Kasumi-1 (cell line): Measurements from ENCODE around the gene LONP2.
A peak's percentile ranks its signal among the peaks of the same experiment; 100 is the strongest.
"Not testable (repeated sequence)": the region's sequence is repeated elsewhere in the genome, so short reads cannot be mapped to it uniquely, and the experiment has no call there.

Experiments used
- DNase-seq, 2 experiments: peaks; one replicate each; lab custom pipeline; 2025; lab: John Stamatoyannopoulos, UW

The LONP2 gene

DNA sequence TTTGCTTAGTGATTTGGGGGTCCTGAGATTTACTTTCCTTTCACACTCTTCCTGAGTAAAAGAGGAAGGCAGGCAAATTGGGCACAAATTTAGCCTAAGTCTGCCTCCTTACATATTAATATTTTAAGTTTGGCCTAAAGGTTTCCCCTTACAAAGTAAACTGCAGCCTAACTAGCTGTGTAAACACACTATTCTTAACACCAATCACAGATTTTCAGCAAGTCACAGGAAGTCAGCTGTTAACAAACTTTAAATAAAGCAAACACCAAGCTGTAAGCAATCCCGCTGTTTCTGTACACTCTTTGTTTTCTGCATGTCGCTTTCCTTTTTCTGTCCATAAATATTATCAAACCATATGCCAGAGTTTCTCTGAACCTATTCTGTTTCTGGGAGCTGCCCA is 48.4 kb downstream of the LONP2 start:
- no peak for DNase-seq

DNA sequence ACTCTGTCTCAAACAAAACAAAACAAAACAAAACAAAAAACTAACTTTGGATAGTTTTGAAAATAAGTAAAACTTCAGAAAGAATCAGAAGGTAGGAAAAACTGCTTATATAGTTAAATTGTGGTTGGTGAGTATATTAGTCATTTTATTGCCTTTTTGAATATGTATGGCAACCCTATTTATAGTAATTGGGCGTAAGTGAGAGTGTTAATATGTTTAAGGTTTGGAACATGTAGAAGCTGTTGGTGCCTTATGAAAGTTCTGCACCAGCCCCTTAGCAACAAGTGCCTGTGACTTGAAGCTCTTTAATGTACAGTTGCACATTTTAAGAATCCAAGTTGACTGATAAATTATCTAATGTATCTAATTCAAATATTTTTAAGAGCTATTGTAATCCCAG is 50.6 kb downstream of the LONP2 start:
- DNase-seq: no peak

DNA sequence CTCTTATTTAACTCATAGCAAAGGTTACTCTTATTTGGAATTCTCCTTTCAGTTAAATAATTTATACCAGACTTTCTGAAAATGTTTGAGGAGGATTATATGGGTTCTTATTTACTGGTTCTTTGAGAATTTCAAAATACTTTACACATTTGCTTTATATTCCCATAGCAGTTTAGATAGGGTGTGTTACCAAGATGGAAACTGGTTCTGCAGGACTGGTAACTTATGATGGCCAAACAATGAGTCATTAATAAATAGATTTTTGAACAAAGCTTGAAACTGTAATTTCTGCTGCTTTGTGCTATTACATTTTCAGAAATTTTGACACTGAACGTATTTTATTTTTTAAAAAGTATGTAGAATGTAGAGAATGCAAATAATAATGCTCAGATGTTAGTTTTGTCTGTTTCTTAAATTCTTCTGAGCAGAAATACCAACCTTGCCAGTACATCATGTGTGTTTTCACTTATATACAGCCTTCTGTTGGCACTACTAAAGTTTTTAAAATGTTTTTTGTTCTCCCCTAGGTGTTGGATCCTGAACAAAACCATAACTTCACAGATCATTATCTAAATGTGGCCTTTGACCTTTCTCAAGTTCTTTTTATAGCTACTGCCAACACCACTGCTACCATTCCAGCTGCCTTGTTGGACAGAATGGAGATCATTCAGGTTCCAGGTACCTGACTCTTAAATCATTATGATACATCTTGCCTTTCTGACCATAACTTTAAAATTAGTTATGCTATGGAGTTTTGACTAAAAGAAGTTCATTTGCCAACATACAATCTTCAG is 51.6 kb downstream of the LONP2 start:
- no peak for DNase-seq

DNA sequence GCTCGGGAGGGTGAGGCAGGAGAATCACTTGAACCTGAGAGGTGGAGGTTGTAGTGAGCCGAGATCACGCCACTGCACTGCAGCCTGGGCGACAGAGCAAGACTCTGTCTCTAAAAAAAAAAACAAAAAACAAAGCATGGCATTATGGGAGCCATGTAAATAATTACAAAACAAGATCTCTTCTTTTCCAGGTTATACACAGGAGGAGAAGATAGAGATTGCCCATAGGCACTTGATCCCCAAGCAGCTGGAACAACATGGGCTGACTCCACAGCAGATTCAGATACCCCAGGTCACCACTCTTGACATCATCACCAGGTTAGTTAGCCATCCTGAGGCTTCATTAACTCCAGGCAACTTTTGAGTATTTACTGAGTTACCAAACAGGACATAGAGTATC is 55.4 kb downstream of the LONP2 start:
- no peak for DNase-seq

DNA sequence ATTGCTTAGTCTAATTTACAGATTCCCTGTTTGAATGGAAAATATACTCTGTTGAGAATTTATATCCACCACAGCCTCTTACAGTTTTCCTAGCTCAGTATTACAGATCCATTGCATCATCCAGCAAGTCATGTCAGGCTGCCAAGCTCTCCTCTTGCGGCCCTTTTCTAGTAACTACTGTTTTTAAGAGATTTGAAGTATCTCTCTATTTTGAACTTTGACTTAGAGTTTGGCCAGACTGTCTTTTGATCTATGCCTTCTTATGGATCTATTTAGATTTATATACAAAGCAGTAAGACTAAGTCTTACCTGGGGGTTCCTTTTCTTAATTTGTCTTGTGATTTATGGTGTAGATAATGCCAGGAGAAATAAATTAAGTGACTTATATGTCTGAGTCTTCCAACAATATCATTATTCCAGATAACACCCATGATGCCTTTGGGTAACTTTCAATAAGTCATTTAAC is 56.3 kb downstream of the LONP2 start:
- no peak for DNase-seq

DNA sequence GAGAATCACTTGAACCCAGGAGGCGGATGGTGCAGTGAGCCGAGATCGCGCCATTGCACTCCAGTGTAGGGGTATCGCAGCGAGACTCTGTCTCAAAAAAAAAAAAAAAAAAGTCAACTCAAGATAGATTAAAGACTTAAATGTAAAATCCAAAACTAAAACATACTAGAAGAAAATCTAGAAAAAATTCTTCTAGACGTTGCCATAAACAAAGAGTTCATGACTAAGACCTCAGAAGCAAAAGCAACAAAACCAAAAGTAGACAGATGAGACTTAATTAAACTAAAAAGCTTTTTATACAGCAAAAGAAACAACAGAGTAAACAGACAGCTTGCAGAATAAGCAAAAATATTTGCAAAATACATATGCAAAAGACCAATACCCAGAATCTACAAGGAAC is 64.4 kb downstream of the LONP2 start:
- DNase-seq: no peak

DNA sequence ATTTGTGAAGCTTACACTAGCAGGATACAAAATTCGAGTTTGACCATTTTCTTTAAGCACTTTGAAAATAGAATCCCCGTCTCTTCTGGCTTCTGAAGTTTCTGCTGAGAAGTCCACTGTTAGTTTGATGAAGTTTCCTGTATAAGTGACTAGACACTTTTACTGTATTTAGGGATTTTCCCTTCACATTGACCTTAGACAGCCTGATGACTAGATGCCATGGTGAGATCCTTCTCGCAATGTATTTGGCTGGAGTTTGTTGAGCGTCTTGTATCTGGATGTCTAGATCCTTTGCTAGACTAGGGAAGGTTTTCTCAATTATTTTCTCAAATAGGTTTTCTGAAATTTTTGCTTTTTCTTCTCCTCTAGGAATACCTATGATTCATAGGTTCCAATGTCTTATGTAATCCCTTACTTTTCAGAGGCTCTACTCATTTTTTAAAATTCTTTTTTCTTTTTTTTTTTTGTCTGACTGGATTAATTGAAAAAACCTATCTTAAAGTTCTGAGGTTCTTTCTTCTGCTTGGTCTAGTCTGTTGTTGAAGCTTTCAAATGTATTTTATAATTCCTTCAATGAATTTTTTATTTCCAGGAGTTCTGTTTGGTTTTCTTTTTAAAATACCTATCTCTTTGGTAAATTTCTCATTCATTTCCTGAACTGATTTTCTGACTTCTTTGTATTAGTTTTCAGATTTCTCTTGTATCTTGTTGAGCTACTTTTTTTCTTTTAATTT is 67.0 kb downstream of the LONP2 start:
- no peak for DNase-seq

DNA sequence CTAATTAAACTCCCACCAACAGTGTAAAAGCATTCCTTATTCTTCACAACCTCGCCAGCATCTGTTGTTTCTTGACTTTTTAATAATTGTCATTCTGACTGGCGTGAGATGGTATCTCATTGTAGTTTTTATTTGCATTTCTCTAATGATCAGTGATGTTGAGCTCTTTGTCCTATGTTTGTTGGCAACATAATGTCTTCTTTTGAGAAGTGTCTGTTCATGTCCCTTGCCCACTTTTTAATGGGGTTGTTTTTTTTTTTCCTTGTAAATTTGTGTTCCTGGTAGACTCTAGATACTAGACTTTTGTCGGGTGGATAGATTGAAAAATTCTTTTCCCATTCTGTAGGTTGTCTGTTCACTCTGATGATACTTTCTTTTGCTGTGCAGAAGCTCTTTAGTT is 69.8 kb downstream of the LONP2 start:
- not testable (repeated sequence) for DNase-seq

DNA sequence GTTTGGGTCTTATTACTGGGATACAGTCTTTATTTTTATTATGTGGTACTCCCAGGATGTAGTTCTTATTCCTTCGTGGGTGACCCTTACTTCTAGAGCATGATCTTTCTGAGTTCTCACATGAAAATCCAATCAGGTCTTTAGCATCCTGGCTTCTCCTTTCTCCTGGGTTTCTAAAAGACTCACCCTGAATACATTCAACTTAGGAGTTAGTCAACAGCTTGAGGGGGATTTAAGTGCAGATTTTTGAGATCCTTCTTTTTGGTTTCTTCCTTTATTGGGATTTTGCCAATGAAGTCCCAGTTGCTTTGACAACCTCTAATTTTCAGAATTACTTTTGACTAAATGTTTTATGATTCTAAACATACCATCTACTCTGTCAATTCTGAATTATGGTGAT is 72.9 kb downstream of the LONP2 start:
- no peak for DNase-seq

DNA sequence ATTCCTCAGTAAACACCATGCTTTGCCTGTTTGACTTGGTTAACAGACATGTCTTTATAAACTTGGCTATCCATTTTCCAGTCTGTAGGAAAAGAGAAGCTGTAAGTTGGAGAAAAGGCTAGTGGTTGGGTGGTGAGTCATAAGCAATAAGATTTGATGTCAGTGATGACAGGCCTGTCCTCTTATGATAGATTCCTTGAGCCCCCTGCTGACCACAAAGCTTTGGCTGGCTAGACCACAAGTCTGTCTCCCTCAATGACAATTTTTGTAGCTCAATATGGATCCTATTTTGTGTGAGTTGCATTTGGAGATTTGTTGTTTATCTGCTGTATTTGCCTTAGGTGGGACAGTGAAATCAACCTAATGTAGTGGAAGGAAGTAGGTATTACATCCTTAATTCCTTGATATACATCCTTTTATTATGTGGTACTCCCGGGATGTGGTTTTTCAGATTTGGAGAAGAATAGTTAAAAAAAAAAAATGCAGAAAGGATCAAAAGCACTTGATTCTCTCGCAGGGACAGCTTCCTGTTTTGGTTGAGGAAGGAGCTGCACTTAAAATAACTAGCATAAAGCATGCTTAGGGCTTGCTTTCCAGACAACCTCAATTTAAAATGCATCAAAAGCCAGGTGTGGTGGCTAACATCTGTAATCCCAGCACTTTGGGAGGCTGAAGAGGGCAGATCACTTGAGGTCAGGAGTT is 73.7 kb downstream of the LONP2 start:
- peak; percentile 74 to 77 for DNase-seq

DNA sequence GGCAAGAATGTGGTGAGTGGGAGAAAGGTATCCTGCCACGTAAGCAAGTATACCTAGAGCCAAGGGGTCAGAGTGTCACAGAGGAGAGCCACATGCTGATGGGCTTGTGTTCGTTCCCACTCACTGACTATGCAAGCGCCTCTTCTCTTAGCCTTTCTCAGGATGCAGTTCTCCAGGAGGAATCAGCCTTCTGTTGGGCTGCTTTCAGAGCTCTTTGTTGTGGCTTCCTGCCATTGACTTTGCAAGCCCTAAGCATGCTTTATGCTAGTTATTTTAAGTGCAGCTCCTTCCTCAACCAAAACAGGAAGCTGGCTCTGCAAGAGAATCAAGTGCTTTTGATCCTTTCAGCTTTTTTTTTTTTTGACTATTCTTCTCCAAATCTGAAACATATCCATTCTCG is 74.5 kb downstream of the LONP2 start:
- DNase-seq: peak; percentile 91 to 93

DNA sequence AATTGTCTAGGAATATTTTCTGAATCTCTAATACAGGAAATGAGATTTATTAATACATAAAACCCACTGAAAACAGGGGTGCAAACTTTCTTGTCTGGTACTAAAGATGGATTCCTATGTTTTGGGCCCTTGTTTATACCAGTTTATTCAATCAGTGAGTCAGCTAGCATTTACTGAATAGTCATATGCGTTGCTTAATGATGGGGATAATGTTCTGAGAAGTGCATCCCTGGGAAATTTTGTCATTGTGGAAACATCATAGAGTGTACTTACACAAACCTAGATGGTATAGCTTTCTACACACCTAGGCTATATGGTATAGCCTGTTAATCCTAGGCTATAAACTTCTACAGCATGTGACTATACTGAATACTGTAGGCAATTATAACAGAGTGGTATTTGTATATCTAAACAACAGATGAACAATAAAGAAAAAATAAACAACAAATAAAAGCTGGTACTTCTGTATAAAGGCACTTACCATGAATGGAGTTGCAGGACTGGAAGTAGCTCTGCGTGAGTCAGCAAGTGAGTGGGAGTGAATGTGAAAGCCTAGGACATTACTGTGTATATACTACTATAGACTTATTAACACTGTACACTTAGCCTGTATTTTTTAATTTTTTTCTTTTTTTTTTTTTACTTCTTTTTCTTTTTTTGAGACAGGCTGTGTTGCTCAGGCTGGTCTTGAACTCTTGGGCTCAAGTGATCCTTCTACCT is 77.4 kb downstream of the LONP2 start:
- DNase-seq: peak; percentile 11 to 28

DNA sequence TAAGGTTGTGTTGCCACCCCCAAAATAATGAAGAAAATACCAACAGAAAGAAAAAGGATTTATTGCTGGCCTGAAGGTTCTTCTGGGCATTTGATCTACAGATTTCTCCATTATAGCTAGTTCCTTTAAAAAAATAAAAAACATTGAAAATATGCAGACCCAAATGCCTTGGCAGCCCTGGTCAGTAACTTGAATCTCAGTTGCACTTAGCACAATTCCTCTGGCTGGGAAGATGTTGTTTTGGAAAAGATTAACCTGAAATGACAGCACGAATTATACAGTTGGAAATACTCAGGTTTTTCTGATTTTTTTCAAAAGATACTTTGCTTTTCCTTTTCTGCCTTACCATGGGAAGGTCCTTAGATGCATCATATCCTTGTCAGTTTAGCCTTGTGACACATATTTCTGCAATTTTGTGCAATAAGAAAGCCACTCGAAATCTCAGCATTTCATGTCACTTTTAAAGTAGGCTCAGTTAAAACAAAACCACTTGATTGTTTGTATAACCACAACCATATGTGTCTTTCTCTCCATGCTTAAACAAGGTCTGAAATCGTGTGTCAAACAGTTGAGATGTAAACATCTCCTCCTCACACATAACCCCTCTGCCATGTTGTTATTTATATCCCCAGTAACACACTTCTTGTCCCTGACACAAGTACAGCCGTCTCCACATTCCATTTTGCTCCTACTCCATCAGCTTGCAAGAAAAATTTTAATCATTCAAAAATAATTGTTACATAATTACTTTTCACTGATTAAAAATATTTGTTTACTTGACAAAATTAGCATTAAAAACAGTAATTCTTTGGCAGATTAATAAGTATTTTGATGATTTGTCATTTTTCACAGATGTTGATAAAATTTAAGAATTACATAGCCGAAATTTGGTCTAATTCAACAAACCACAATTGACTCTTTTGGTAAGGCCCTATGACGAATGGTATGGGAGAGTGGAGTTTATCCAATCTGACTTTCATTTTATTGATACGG is 80.0 kb downstream of the LONP2 start:
- no peak for DNase-seq

DNA sequence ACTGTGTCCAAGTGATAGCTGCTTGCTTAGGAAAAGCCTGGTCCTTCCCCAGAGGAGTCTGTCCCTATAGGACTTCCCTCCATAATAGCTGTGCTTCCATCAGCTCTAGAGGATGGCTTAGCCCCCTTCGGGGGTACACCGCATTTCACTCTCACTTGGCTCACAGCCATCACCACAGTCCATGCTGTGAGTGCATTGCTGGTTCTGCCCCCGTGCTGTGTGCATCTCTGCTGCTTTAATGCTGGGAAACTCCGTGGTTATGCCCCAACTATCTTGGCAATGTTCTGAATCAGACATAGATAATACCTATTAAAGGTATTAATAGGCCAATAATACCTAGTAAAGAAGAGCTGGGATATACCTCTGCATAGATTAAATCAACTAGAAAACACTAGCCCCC is 82.8 kb downstream of the LONP2 start:
- no peak for DNase-seq

DNA sequence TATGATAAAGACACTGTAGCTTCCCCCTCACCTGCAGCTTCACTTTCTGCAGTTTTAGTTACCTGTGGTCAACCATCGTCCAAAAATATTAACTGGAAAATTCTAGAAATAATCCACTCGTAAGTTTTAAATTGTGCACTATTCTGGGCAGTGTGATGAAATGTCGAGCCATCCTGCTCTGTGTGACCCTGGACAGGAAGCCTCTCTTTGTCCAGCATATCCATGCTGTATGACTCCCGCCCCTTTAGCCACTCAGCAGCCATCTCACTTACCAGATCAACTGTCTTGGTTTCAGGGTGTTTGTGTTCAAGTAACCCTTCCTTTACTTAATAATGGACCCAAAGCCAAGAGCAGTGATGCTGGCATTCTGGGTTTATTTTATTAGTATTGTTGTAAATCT is 85.0 kb downstream of the LONP2 start:
- no peak for DNase-seq

DNA sequence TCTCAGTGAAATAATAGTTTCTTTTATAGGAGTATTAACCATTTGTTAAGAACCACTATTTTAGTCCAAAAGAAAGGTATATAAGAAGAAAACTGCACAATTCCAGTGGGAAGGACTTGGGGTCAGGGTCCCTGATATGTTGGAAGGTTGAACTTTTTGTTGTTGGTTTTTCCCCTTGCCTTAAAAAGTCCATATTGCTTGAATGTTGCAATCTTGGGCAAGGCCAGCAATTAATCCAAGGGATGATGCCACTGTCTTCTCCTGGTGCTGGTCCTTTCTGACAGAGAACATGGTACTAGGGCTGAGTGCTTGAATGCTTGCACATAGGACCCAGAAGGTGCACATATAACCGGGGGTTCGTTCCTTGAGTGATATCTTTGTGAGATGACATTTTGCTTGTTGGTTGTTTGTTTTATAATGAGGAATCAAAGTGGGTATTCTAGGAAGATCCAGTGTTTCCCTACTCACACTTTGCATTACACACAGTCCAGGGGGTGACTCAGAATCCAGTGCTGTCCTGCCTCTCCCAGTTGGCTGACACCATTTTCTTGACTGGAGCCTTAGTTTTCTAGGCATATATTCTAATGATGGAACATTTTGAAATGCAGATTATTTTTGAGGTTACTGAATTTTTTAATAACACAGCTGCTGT is 86.2 kb downstream of the LONP2 start:
- DNase-seq: no peak

DNA sequence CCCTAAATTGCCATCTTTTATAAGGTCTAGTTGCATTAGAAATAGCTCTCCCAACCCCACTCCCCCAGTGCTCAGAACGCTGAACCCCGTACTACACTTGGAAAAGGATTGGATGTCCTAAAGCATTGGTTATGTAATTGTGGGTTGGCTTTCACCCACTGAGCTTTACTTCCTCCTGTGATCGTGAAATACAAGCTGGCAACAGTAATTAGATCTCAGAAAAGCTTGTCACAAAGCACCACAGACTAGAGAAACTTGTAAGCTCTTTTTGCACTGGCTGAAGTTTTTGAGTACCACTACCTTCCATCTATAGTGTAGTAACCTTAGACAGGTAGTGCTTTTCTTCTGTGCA is 86.7 kb downstream of the LONP2 start:
- DNase-seq: peak; percentile 64 to 65

DNA sequence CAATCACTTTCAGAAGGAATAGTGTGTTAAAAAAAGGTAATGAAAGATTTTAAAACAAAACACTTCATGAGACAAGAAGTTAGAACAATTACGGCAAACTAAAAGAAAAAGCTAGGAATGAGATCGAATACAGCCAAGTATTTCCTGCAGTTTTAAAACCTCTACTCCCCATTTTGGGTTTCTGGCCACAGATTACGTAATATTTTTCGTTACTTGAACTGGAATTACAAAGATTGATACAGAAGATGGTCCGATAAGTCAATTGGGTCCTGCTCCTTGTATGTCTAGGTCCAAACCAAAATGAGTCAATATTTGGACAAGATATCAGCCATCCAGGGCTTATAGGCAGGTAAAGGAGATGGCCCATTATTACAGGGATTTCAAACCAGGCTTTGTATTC is 88.9 kb downstream of the LONP2 start:
- no peak for DNase-seq

DNA sequence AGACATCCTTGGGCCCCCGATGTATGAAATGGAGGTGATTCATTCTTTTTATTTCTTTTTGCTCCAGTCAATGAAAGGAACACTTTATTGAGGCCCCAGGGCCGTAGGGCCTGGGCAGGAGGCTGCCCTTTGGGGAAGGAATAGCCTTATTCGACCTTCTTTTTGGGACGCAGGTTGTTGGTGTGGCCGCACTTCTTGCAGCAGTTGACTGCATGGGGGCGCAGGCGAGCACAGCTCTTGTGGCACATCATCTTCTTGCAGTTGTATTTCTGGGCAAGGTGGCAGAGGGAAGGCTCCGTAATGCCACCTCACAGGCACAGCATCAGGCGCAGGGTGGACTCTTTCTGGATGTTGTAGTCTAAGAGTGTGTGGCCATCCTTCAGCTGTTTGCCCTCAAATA is 90.2 kb downstream of the LONP2 start:
- DNase-seq: no peak

DNA sequence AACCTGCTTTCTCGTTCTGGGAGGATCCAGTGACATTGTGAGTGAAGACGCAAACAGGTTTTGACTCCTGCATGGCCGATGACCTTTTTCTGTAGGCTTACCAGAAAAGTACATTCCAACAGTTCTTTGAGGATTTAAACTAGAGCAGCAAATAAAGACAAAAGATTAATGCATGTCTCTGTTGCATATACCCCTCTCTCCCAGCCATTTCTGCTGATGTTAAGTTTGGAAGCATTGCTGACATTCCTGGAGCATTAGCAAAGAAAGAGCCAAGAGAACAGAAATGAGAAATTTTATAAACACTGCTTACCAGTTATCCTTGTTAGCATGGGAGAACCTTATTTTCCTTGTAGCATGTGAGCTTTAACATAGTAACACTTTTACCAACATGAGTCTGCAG is 91.9 kb downstream of the LONP2 start:
- no peak for DNase-seq

DNA sequence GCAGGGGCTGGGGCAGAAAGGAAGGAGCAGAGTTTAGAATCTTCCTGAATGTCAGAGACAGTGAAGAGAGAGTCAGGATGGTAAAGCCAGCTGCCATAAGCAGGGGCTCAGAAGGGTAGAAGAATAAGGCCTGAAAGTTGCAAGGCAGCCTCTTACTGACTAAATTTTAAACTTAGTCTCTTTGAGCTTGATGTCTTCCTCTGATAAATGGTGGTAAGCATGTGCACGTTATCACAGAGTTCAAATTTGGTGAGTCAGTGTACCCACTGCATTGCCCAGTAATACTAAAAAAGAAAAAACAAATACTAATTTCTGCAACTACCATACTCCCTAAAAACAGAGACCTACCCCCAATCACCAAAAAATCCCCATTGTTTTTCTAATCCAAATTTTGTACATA is 96.0 kb downstream of the LONP2 start:
- no peak for DNase-seq
